Neural crest cell (in vitro differentiated cells): Measurements from ENCODE around the gene PXMP2. TPM values are rescaled to one million over a fixed set of nuclear protein-coding genes. Genes with fewer than 3 reads are reported as not detected.

Experiments
- DNase-seq: peaks from one replicate; pipeline ENCODE4 v3.0.0; 2021; ENCODE audit warnings: low read depth, mixed read lengths, low spot score
- H3K27ac Mint-ChIP-seq: one replicate; pipeline ENCODE4 v1.8.0; 2021; ENCODE audit warnings: mild to moderate bottlenecking, mixed read lengths; ENCODE audit not compliant: unreplicated experiment
- H3K27me3 Mint-ChIP-seq: 2 replicates; pipeline ENCODE4 v1.8.0; 2021; ENCODE audit warnings: low read depth, mild to moderate bottlenecking, mixed read lengths
- H3K36me3 Mint-ChIP-seq: 2 replicates; pipeline ENCODE4 v1.8.0; 2021; ENCODE audit warnings: low read depth, mild to moderate bottlenecking, mixed read lengths
- H3K4me1 Mint-ChIP-seq: 2 replicates; pipeline ENCODE4 v1.8.0; 2021; ENCODE audit warnings: mixed read lengths
- H3K4me3 Mint-ChIP-seq: one replicate; pipeline ENCODE4 v1.8.0; 2021; ENCODE audit warnings: mild to moderate bottlenecking, mixed read lengths
- H3K9me3 Mint-ChIP-seq: 2 replicates; pipeline ENCODE4 v1.8.0; 2021; ENCODE audit warnings: mixed read lengths
- total RNA-seq: library from RNA; stranded (reverse); gene quantifications from 2 replicates; pipeline ENCODE4 v1.2.1, GENCODE V29; 2021
- TF ChIP-seq, protein P1 (sequence below): fragments of 200-600 bp; sonication (generic); conservative IDR thresholded peaks from 2 replicates; pipeline ENCODE4 v1.5.0; 2021; ENCODE audit warnings: antibody characterized with exemption, mild to moderate bottlenecking

The PXMP2 gene
- total RNA-seq, 1 donor from 2014 or later, result 33.5 TPM

DNA sequence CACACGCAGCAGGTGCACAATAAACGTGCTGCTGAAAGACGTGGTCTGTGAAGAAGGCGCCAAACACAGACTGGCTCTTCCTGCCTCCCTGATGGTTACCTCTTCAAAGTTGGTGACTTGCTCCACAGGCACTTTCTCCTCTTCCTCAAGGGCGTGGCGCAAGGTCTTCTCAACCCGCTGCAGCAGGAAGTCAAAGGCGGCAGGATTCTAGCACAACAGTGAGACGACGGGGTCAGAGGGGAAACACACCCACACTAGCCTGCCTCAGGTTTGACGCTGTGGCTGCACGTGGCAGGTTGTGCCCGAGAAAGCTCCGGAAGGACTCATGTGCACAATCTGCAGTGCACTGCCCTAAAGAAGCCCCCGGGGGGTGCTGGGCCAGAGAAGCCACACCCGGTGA, 15.3 kb upstream of the PXMP2 start:
- H3K4me1 Mint-ChIP-seq, result no peaks in the 10 kb centered on the region
- TF ChIP-seq, protein P1, sequence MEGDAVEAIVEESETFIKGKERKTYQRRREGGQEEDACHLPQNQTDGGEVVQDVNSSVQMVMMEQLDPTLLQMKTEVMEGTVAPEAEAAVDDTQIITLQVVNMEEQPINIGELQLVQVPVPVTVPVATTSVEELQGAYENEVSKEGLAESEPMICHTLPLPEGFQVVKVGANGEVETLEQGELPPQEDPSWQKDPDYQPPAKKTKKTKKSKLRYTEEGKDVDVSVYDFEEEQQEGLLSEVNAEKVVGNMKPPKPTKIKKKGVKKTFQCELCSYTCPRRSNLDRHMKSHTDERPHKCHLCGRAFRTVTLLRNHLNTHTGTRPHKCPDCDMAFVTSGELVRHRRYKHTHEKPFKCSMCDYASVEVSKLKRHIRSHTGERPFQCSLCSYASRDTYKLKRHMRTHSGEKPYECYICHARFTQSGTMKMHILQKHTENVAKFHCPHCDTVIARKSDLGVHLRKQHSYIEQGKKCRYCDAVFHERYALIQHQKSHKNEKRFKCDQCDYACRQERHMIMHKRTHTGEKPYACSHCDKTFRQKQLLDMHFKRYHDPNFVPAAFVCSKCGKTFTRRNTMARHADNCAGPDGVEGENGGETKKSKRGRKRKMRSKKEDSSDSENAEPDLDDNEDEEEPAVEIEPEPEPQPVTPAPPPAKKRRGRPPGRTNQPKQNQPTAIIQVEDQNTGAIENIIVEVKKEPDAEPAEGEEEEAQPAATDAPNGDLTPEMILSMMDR, result no peak
- H3K9me3 Mint-ChIP-seq, result no peaks in the 10 kb centered on the region
- H3K27me3 Mint-ChIP-seq, result no peaks in the 10 kb centered on the region
- DNase-seq, result no peak
- no peak overlapping the region for H3K4me3 Mint-ChIP-seq
- peaks cover 28% of the 10 kb centered on the region for H3K36me3 Mint-ChIP-seq
- H3K27ac Mint-ChIP-seq, result no peak overlapping the region

- no peak for DNase-seq
- Mint-ChIP-seq H3K9me3 (no peaks in the 10 kb centered on the region), H3K36me3 (peaks cover 29% of the 10 kb centered on the region), H3K27ac (no peak overlapping the region), H3K4me1 (no peaks in the 10 kb centered on the region), H3K4me3 (no peak overlapping the region), H3K27me3 (no peaks in the 10 kb centered on the region)
- TF ChIP-seq, protein P1, result no peak
Measured at GRCh38 chr12:132672678-132673077, 14.7 kb upstream of the PXMP2 start.

DNA sequence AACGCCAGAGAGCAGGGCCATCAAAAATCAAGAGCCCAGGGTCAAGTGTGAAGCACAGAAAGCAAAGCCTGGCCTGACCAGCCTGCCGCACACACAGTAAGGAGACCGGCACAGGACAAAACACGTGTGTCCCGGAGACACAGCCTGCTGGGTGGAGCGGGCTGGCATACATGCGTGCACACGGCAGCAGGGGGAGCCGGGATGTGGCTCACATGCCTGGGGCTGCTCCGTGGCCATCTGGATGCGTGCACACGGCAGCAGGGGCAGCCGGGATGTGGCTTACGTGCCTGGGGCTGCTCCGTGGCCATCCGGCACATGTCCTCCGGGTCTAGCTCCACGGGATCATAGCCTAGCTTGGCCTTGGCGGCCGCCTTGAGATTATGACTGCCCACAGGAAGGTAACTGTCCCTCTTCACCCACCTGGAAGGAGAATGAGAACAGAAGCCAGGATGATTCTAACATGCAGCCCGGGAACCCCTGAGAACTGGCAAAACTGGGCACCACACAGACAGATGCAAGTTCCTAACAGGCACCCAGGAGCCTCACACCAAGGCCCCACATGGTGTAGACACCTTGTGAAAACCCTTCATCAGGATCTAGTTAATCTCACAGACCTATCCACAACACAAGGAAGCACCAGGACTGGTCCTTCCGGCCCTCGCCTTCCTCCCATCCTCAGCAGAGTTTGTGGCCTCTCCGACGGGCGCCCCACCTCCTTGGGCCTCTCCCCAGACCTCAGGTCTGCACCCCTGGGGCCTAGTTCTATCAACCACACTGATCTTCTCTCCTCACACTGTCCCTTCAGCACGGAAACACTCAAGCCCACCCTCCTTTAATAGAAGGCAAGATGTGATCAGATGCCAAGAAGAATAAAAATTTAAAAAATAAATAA, 13.9 kb upstream of the PXMP2 start:
- no peak for DNase-seq
- no peak overlapping the region for H3K4me3 Mint-ChIP-seq
- H3K36me3 Mint-ChIP-seq, result peaks cover 29% of the 10 kb centered on the region
- TF ChIP-seq, protein P1, result no peak
- no peaks in the 10 kb centered on the region for H3K9me3 Mint-ChIP-seq
- H3K4me1 Mint-ChIP-seq, result no peaks in the 10 kb centered on the region
- H3K27me3 Mint-ChIP-seq, result no peaks in the 10 kb centered on the region
- H3K27ac Mint-ChIP-seq, result peak overlapping the region; percentile 14

DNA sequence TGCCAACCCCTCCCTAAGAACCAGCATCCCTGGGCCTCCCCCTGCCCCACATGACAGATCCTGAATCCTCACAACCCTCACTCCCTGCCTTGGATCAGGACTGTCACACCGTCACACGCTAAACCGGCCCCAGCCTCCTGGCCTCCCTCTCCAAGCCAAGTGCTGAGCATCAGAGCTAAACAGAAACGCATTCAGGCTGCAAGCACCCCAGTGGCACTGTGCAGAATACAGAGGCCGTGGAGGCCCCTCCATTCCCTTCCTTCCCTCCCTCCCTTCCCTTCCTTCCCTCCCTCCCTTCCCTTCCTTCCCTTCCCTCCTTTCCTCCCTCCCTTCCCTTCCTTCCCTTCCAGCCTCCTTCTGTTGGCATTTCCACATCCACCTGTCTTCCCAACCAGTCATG, 12.8 kb upstream of the PXMP2 start:
- no peak overlapping the region for H3K27ac Mint-ChIP-seq
- H3K9me3 Mint-ChIP-seq, result no peaks in the 10 kb centered on the region
- H3K4me1 Mint-ChIP-seq, result no peaks in the 10 kb centered on the region
- peaks cover 32% of the 10 kb centered on the region for H3K36me3 Mint-ChIP-seq
- no peak overlapping the region for H3K4me3 Mint-ChIP-seq
- no peaks in the 10 kb centered on the region for H3K27me3 Mint-ChIP-seq
- DNase-seq, result no peak
- TF ChIP-seq, protein P1, result no peak

DNA sequence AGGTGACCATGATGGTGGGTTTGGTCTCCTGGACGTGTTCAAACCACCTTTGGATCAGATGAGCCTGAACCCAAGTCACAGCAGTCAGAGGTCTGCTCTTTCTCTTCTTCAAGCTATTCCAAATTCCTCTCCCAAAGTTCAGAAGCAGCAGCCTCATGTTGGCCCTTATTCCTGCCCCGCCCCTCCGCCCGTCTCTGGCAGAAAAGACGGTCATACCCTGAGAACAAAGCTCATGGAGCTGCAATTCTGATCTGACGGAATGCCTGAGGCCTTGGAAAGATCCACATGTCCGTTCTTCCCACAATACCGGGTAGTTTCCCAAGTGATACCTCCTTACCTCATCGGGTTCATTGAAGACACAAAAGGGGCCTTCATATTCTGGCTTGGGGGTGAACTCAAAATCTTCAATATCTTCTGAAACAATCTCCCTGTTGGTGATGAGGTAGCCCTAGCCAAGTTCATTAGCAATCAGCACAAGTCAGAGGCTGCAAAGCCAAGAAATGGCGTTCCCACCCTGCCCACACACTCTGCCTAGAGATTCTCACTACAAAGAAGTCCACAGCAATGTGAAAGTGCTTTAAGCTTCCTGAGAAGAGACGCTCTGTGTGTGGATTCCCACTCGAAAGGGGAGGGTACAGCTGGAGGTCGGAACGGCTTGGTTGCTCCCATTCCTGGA, 11.5 kb upstream of the PXMP2 start:
- Mint-ChIP-seq H3K27ac (peak overlapping the region; percentile 50), H3K9me3 (no peaks in the 10 kb centered on the region), H3K4me1 (no peaks in the 10 kb centered on the region), H3K36me3 (peaks cover 42% of the 10 kb centered on the region), H3K4me3 (no peak overlapping the region), H3K27me3 (no peaks in the 10 kb centered on the region)
- TF ChIP-seq, protein P1, result no peak
- DNase-seq, result no peak
